ENCODE measurements around the gene LDLRAD2.

The LDLRAD2 gene

GRCh38 chr1:21855257-21856096 lies 43.4 kb downstream of the LDLRAD2 start:
- TF ChIP-seq, protein P1, sequence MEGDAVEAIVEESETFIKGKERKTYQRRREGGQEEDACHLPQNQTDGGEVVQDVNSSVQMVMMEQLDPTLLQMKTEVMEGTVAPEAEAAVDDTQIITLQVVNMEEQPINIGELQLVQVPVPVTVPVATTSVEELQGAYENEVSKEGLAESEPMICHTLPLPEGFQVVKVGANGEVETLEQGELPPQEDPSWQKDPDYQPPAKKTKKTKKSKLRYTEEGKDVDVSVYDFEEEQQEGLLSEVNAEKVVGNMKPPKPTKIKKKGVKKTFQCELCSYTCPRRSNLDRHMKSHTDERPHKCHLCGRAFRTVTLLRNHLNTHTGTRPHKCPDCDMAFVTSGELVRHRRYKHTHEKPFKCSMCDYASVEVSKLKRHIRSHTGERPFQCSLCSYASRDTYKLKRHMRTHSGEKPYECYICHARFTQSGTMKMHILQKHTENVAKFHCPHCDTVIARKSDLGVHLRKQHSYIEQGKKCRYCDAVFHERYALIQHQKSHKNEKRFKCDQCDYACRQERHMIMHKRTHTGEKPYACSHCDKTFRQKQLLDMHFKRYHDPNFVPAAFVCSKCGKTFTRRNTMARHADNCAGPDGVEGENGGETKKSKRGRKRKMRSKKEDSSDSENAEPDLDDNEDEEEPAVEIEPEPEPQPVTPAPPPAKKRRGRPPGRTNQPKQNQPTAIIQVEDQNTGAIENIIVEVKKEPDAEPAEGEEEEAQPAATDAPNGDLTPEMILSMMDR (conservative IDR thresholded peaks at IDR 0.05), result no peak
- H3K27ac ChIP-seq, result no peak overlapping the region

- TF ChIP-seq, protein P1 (conservative IDR thresholded peaks at IDR 0.05), result no peak
- H3K27ac ChIP-seq, result no peak overlapping the region
Measured at GRCh38 chr1:21857142-21857839, 45.2 kb downstream of the LDLRAD2 start.

DNA sequence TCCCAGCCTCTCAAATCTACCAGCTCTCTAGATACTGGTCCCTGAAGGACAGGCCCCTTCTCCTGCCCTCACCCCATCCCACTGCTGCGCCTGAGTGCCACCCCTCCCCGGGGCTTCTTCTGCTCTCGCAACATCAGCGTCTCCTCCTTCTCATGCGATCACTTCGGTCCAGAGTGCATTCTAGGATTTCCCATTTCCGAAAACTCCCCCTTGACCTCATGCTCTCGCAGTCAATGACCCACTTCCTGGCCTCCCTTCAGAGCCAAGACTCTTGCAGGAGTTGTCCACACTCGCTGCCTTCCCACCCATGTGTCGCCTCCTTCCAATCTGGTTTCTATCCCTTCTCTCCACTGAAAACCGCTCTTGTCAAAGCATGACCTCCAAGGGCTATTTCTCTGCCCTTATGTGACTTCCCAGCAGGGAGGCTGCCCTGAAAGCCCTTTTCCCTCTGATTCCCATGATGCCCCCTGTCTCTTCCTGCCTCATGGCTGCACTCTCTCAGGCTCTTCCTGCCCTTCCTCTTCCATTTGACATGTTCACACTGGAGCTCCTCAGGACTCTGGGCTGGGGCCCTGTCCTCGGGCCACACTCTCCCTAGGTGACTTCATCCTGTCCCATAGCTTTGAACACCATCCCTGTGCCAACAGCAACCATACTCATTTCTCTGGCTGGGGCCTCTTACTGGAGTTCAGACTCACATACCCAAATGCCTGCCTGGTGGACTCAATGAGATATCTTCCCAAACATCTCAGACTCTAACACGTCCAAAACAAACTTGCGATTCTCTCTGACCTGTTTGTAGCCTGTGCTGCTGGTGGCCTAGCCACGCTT lies 46.0 kb downstream of the LDLRAD2 start:
- TF ChIP-seq, protein P1 (conservative IDR thresholded peaks at IDR 0.05), result no peak
- no peak overlapping the region for H3K27ac ChIP-seq

- TF ChIP-seq, protein P1 (conservative IDR thresholded peaks at IDR 0.05), result no peak
- no peak overlapping the region for H3K27ac ChIP-seq
Measured at GRCh38 chr1:21859669-21860179, 47.7 kb downstream of the LDLRAD2 start.

- no peak overlapping the region for H3K27ac ChIP-seq
- TF ChIP-seq, protein P1 (conservative IDR thresholded peaks at IDR 0.05), result no peak
Measured at GRCh38 chr1:21860971-21861370, 48.9 kb downstream of the LDLRAD2 start.

DNA sequence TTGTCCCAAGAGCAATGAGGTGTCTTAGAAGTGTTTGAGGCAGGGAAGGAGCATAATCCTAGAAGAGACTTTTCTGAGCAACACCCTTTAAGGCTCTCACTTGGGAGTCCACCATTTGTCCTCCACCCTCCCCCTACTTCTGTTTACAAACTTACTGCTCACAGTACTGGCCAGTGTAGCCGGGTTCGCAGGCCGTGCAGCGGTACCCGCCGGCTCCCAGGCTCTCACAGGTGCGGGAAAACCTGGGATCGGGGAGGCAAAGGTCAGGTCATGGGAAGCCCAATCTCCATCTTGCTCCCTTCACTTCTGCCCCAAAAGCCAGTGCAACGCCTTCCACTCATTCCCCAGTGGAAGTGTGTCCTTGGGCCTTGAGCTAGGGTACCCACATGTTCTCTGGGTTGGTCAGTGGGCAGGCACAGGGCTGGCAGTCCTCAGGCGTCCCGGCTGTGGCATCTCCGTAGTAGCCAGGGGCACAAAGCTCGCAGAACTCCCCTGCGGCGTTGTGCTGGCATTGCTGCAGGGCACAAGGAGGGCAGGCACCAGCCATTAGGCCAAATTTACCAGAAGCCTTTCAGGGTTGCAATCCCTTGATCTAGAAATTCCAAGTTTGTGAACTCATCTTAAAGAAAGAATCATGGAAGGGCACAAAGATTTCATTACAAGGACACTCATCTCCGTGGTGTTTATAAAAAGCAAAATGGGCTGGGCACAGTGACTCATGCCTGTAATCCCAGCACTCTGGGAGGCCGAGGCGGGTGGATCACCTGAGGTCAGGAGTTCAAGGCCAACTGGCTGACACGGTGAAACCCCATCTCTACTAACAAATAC lies 49.8 kb downstream of the LDLRAD2 start:
- TF ChIP-seq, protein P1 (conservative IDR thresholded peaks at IDR 0.05), result no peak
- no peak overlapping the region for H3K27ac ChIP-seq
